IgD-negative memory B cell (primary cell): Measurements from ENCODE around the gene JAKMIP3. TPM values are rescaled to one million over a fixed set of nuclear protein-coding genes. Genes with fewer than 3 reads are reported as not detected.

ENCODE experiments used
- H3K27ac Mint-ChIP-seq, 3 donors: one replicate each; pipeline ENCODE4 v1.8.0; 2020 to 2022; ENCODE audit warnings: mild to moderate bottlenecking in 3 of 3, mixed read lengths in 3 of 3, moderate library complexity in 1 of 3
- H3K27me3 Mint-ChIP-seq: one replicate; pipeline ENCODE4 v1.8.0; 2021; ENCODE audit warnings: mixed read lengths
- H3K36me3 Mint-ChIP-seq: one replicate; pipeline ENCODE4 v1.8.0; 2020; ENCODE audit warnings: mild to moderate bottlenecking, mixed read lengths
- H3K4me1 Mint-ChIP-seq, 3 donors: one replicate each; pipeline ENCODE4 v1.8.0; 2020 to 2022; ENCODE audit warnings: mixed read lengths in 3 of 3, mild to moderate bottlenecking in 1 of 3
- H3K4me3 Mint-ChIP-seq, 4 donors: one replicate each; pipeline ENCODE4 v1.8.0; 2020 to 2022; ENCODE audit warnings: mild to moderate bottlenecking in 4 of 4, mixed read lengths in 4 of 4, moderate library complexity in 3 of 4
- H3K9me3 Mint-ChIP-seq, 3 donors: one replicate each; pipeline ENCODE4 v1.8.0; 2020 to 2021; ENCODE audit warnings: mixed read lengths in 3 of 3, mild to moderate bottlenecking in 1 of 3
- polyA plus RNA-seq: library from polyadenylated mRNA; unstranded; fragments of 300-500 nt; fragmentation: Illumina TruSeq; gene quantifications from one replicate; pipeline ENCODE4 v1.2.3, GENCODE V29; 2021

JAKMIP3 gene
- polyA plus RNA-seq, 1 donor from 2014 or later, result not detected

DNA sequence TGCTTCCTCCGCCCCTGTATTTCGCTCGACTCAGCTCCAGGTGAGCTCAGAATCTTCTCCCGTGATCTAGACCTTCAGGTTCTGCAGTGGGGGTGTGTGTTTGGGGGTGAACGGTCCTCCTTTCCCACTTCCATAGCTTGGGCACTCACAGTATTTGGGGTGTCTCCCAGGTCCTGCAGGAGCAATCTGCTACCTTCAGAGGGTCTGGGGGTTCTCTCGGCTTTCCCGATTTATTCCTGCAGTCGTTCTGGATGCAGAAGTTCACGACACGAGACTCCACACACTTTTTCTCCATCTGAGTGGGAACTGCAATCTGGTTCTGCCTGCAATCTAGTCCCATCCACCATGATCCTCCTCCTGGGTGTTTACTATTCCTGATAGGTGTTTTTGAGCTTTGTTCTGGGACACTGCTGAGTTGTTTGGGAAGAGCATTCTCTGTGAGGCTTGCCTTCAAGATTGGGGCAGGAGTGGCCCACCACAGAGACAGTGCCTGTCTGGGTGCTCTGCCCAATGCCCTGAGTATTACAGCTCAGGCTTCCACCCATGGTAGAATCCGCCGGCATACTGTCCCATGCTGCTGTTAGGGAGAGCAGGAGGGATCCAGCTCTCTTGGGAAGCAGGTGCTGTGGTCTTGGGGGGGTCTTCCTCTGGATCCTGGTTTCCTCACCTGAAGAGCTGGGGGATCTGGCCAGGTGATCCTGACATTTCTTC, 29.8 kb downstream of the JAKMIP3 start:
- Mint-ChIP-seq H3K27me3 (peaks cover 19% of the 10 kb centered on the region), H3K9me3 (peaks cover 0 to 6% (median 5%) of the 10 kb centered on the region in 3 donors), H3K4me3 (no peak overlapping the region), H3K27ac (no peak overlapping the region), H3K36me3 (peaks cover 1% of the 10 kb centered on the region), H3K4me1 (peaks cover 0 to 3% (median 0%) of the 10 kb centered on the region in 3 donors)

DNA sequence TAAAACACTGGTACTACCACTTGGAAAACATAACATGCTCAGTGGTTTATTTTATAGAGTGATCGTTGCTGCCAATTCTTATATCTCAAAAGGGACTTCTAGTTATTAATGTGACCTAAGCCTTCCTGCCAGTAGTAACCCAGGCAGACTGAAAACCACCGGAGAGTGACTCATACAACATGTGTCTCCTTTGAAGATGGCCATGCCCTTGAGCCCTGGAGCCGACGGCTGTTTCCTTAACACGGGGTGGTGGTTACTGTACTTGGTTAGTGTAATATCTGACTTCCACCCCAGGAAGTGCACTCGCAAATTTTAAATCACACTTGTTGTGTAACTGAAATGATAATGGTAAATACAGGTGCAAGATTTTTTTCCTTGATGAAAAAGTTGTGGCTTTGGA, 30.5 kb downstream of the JAKMIP3 start:
- Mint-ChIP-seq H3K36me3 (peaks cover 1% of the 10 kb centered on the region), H3K9me3 (peaks cover 0 to 6% (median 0%) of the 10 kb centered on the region in 3 donors), H3K27ac (no peak overlapping the region), H3K4me1 (peaks cover 0 to 3% (median 0%) of the 10 kb centered on the region in 3 donors), H3K4me3 (no peak overlapping the region), H3K27me3 (peaks cover 19% of the 10 kb centered on the region)

DNA sequence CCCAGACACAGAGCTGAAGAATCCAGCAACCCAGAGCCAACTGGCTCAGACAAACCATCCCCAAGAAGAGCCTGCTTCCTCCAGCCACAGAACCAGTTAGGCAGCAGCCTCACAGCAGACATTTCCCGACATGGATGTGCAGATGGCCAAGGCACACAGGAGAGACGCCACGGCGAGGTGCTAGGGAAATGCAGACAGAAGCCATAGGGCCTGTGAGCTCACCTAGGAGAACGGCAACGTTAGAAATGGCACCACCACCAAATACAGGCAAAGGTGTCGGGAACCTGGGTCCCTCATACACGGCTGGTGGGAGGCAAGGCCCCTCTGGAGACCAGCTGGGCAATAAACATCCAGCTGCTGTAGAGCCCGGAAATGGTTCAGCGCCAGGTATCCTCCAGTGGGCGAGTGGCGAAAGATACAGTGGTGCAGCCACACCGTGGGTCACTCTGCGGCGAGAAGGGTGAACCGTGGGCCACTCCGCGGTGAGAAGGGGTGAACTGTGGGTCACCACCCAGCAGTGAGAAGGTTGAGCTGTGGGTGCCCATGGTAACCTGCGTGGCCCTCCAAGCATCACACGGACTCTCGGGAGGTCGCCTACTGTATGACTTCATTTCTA, 31.2 kb downstream of the JAKMIP3 start:
- peaks cover 19% of the 10 kb centered on the region for H3K27me3 Mint-ChIP-seq
- peaks cover 0 to 5% (median 0%) of the 10 kb centered on the region in 3 donors for H3K9me3 Mint-ChIP-seq
- H3K27ac Mint-ChIP-seq, result no peak overlapping the region
- H3K36me3 Mint-ChIP-seq, result peaks cover 1% of the 10 kb centered on the region
- H3K4me3 Mint-ChIP-seq, result no peak overlapping the region
- H3K4me1 Mint-ChIP-seq, result peaks cover 0 to 3% (median 0%) of the 10 kb centered on the region in 3 donors

DNA sequence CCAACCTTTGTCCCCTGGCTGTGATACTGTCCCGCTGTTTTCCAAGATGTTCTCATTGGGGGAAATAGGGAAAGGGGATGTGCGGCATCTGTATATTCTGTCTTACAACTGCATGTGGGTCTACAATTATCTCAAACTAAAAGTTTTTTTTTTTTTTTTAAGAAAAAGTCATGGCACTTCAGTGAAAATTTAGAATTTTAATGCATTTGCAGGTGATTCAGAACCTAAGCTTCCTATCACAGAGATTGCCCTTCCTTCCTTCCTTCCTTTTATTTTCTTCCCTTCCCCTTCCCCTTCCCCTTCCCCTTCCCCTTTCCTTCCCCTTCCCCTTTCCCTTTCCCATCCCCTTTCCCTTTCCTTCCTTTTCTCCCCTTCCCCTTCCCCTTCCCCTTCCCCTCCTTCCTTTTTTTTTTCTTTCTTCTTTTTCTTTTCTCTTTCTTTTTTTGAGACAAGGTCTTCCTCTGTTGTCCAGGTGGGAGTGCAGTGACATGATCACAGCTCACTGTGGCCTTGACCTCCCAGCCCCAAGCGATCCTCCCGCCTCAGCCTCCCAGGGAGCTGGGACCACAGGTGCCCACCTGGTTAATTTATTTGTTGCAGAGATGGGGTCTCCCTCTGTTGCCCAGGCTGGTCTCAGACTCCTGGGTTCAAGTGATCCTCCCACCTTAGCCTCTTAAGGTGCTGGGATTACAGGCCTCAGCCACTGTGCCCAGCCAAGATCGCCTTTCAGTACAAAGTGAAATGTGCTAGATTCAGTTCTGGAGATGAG, 32.0 kb downstream of the JAKMIP3 start:
- peaks cover 0 to 2% (median 0%) of the 10 kb centered on the region in 3 donors for H3K9me3 Mint-ChIP-seq
- peaks cover 15% of the 10 kb centered on the region for H3K27me3 Mint-ChIP-seq
- peaks cover 1% of the 10 kb centered on the region for H3K36me3 Mint-ChIP-seq
- H3K4me3 Mint-ChIP-seq, result no peak overlapping the region
- H3K4me1 Mint-ChIP-seq, result peaks cover 0 to 3% (median 0%) of the 10 kb centered on the region in 3 donors
- H3K27ac Mint-ChIP-seq, result no peak overlapping the region

DNA sequence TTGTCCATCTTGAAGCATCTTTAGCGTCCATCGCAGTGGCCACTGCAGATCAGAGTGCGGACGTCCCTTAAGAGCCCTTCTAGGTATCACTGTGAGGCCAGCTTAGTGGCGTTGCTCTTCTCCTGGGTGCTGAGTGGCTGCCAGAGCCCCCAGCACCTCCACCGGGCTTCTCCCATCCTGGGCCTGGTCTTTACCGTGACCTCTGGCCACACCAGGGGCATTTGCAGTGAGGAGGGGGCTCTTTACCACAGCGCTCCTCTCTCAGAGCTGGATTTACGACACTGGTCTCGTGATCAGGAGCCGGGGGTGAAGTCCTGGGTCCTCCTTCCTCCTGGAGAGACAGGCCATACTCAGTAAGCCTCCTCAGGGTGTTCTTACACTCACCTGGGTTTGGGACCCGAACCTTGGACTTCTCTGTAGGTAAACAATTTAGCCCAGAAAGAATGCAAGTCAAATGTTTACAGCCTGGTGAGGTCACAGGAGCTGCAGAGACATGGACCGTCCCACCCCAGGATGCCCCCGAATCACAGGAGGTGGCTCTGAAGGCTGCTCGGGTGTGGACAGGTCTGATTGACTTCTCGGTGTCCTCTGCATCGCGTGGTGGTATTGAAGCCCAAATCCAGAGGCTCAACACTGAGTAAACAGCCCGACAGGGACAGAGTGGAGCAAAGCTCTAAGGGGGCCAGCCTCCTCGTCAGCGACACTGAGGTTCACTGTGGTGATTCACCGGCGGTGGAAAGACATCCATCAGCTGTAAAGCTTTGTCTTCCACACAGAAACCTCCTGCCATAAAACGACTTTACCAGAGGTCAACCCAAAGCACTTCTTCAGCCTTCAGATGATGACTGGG, 33.0 kb downstream of the JAKMIP3 start:
- peaks cover 0 to 3% (median 0%) of the 10 kb centered on the region in 3 donors for H3K4me1 Mint-ChIP-seq
- no peak overlapping the region for H3K4me3 Mint-ChIP-seq
- H3K36me3 Mint-ChIP-seq, result peaks cover 1% of the 10 kb centered on the region
- peaks cover 0 to 2% (median 0%) of the 10 kb centered on the region in 3 donors for H3K9me3 Mint-ChIP-seq
- no peak overlapping the region for H3K27ac Mint-ChIP-seq
- peaks cover 14% of the 10 kb centered on the region for H3K27me3 Mint-ChIP-seq

DNA sequence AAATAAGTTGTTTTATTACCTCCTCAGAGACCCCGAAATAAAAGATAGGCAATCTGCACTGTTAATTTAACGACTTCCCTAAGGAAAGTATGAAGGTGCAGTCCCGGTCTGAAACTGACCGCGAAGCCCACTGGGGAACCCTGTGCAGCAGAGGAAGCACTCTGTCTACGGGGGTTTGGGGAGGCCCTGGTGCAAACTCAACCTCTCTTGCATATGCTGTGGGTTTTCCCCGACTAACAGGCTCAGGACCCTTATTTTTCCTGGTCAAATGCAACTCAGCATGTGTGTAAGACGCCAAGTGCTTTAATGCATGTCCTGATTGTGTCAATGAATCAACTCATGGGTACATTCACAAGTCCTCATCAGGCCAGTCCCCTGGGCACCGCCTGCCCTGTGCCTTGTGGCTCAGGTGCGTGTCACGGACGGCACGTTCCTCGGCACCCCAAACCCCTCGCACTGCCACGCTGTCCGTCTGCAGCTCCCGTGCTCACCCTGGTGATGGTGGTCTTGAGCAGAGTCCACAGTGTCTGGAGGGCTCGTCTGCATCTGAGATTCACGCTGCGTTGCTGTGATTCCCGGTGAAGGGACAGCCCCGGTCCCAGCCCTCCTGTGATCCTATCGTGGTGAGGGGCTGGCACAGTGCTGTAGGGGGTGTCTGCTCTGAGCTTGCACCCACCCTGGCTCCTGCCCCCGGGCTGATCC, 33.8 kb downstream of the JAKMIP3 start:
- Mint-ChIP-seq H3K9me3 (no peaks in the 10 kb centered on the region), H3K36me3 (peaks cover 1% of the 10 kb centered on the region), H3K4me3 (no peak overlapping the region), H3K4me1 (peaks cover 0 to 1% (median 0%) of the 10 kb centered on the region in 3 donors), H3K27ac (no peak overlapping the region), H3K27me3 (peaks cover 14% of the 10 kb centered on the region)

DNA sequence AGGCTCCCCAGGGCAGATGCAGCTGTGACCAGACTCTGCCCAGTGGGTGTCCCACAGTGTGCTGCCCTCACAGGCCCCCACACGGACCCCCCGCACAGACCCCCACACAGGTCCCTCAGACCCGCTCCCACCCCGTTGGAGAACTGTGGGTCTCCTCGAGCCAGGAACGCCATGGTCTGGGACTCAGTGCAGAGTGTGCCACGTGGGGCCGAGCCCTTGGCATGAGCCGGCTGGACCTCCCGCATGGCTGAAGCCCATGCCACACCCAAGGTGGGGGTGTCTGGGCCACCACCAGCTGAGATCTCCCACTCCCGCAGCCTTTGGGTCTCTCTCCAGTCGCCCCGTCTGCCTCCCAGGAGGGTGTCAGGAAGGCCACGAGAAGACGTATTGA, 34.3 kb downstream of the JAKMIP3 start:
- peaks cover 0 to 1% (median 0%) of the 10 kb centered on the region in 3 donors for H3K4me1 Mint-ChIP-seq
- no peak overlapping the region for H3K27ac Mint-ChIP-seq
- H3K9me3 Mint-ChIP-seq, result no peaks in the 10 kb centered on the region
- H3K27me3 Mint-ChIP-seq, result peaks cover 12% of the 10 kb centered on the region
- peaks cover 1% of the 10 kb centered on the region for H3K36me3 Mint-ChIP-seq
- no peak overlapping the region for H3K4me3 Mint-ChIP-seq

DNA sequence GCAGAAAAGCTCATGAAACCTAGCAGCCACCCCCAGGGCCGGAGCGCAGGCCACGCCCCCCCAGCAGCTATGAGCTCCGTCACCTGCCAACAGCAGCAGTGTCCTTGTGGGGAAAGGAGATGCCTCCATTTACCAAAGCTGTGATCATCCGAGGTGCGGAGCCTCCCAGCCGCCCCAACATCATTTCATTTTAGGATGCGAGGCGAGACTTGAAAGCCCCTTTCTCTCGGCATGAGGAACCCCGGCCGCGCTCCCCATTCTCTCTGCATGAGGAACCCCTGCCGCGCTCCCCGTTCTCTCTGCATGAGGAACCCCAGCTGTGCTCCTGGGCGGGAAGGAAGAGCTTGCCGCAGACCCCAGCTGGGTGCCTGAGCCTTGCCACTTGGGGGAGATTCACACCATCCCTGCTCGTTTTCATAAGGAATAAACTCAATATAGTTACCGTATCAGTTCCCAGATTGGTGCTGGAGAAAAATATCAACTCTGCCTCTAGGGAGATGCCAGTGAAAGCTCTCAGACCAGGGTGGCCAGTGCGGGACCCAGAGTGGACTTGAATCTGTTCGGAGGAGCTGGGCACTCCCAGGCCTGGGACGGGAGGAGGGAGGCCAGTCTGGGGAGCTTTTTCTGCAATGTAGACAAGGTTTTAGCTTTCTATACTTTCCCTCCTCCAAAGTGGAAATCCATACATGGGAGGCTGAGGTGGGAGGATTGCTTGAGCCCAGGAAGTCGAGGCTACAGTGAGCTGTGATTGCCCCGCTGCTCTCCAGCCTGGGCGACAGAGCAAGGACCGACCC, 35.0 kb downstream of the JAKMIP3 start:
- Mint-ChIP-seq H3K27me3 (peaks cover 6% of the 10 kb centered on the region), H3K9me3 (no peaks in the 10 kb centered on the region), H3K4me1 (peaks cover 0 to 1% (median 0%) of the 10 kb centered on the region in 3 donors), H3K4me3 (no peak overlapping the region), H3K27ac (no peak overlapping the region), H3K36me3 (peaks cover 1% of the 10 kb centered on the region)

DNA sequence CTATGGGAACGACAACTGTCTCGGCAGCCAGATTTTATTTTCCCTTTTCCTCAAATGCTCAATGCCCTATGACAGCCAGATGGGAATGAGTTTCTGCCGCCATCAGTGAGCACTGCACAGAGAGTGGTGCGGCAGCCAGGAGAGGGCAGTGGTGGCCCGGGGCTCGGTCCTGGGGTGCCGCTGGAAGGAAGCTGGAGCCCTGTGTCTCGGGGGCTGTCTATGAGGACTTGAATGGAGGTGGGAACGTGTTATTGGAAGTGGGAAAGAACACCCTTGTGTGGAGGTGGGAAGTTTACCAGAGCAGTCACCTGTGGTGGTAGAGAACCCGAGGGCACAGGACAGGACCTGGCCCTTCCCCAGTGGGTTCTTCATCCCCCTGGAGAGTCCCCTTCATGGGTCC, 35.8 kb downstream of the JAKMIP3 start:
- Mint-ChIP-seq H3K4me3 (no peak overlapping the region), H3K27me3 (peaks cover 6% of the 10 kb centered on the region), H3K36me3 (peaks cover 3% of the 10 kb centered on the region), H3K4me1 (no peaks in the 10 kb centered on the region), H3K9me3 (no peaks in the 10 kb centered on the region), H3K27ac (no peak overlapping the region)

DNA sequence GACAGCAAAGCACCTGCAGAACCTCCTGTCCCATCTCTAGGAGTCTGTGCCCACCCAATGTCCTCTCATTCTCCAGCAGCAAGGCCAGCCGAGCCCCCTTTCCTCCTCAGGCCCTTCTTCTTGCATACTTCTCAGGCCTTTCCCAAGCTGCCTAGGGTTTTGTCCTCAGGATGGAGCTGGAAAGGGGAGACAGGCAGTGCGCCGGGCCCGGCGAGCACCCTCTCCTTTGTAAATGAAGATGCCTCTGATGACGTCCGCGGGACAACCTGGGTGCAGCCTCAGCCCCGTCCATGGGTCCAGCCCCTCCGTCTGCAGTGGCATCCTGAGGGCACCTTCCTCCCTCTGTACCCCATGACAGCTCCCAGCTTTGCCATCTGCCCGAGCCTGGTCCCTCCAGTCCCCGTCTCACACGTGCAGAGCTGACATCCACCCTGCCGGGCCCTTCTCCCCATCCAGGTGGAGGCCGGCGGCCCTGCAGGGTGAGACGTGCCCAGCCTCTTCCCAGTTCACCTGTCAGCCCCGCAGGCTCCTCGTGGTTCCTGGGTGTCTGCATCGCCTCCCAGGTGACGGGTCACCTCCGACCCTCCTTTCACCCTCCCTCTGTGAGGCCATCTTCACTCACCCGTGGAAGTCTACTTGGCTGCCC, 36.4 kb downstream of the JAKMIP3 start:
- peak overlapping the region in 1 of 3 donors; percentile 35 for H3K27ac Mint-ChIP-seq
- no peaks in the 10 kb centered on the region for H3K9me3 Mint-ChIP-seq
- H3K27me3 Mint-ChIP-seq, result peaks cover 4% of the 10 kb centered on the region
- H3K36me3 Mint-ChIP-seq, result peaks cover 3% of the 10 kb centered on the region
- no peak overlapping the region for H3K4me3 Mint-ChIP-seq
- no peaks in the 10 kb centered on the region for H3K4me1 Mint-ChIP-seq

DNA sequence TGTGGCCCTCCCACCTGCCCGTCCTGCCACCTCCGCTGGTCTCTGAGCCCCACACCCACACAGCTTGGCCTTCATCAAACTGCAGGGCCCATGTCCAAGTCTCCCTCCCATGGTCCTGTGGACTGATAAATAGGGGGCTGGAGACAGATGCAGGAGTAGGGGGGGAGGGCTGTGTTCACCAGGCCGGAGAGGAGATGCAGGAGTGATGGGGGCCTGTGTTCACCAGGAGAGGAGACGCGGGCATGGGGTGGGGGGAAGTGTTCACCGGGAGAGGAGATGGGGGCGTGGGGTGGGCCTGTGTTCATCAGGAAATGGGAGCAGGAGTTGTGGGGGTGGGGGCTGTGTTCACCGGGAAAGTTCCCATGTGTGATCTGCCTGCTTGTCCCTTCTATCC, 37.0 kb downstream of the JAKMIP3 start:
- Mint-ChIP-seq H3K4me3 (no peak overlapping the region), H3K9me3 (no peaks in the 10 kb centered on the region), H3K4me1 (no peaks in the 10 kb centered on the region), H3K27me3 (peaks cover 4% of the 10 kb centered on the region), H3K27ac (peak overlapping the region in 1 of 3 donors; percentile 35), H3K36me3 (peaks cover 2% of the 10 kb centered on the region)

DNA sequence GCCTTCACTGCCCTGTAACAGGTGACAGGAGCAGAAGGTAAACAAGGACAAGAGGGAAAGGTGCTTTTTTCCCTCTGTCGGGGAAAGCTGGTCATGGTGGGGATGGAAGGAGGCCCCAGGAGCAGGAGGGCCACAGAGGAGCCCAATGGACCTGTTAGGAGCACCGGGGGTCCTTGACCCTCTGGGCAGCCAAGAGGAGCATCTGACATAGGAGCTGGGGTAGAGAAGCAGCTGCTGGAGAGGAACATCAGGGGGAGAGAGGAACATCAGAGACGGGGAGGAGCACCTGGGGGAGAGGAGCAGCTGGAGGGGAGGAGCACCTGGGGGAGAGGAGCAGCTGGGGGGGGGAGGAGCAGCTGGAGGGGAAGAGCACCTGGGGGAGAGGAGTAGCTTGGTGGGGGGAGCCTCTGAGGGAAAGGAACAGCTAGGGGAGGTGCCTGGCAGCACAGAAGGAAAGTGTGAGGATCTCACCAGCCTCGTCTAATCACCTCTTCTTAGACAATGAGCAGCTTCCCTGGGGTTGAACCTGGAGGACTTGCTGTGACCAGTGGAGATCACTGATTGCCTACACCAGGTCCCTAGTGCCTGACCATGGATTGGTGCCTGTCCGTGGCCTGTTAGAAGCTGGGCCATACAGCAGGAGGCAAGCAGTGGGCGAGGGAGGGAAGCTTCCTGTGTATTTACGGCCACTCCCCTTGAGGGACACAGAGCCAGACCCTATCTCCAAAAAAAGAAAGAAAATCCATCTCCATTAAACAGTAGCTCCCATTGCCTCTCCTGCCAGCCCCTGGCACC, 37.6 kb downstream of the JAKMIP3 start:
- Mint-ChIP-seq H3K27me3 (peaks cover 4% of the 10 kb centered on the region), H3K9me3 (no peaks in the 10 kb centered on the region), H3K4me3 (no peak overlapping the region), H3K4me1 (no peaks in the 10 kb centered on the region), H3K27ac (no peak overlapping the region), H3K36me3 (peaks cover 2% of the 10 kb centered on the region)
